Measurements from ENCODE around the gene ABCC4.

DNA sequence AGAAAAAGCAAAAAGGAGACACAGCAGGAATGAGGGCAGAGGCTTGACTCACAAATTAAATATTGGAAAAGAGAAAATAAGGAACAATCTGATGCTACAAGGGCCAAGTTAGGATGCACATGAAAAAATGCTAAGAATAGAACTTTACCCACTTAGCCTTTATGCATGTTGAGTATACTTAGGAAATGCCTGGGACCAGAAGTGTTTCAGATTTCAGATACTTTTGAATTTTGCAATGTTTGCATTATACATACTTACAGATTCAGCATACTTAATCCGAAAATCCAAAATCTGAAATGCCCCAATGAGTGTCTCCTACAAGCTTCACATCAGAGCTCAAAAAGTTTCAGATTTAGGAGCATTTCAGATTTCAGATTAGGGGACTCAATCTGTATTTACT is 262.3 kb downstream of the ABCC4 start:
- no peak for TF ChIP-seq CTCF (IDR thresholded peaks at IDR 0.05)
- no peak for TF ChIP-seq EP300 (IDR thresholded peaks at IDR 0.05; ENCODE audit: low read depth)
- no peak for TF ChIP-seq POLR2A (IDR thresholded peaks at IDR 0.05)

Data from transverse colon (tissue), 3 donors.